Ascending aorta (tissue), 2 donors: Measurements from ENCODE around the gene CHST14. TPM values are rescaled to one million over a fixed set of nuclear protein-coding genes. Genes with fewer than 3 reads are reported as not detected.

Experiments used
- DNase-seq, 2 donors: peaks; one replicate each; pipeline ENCODE4 v3.0.0-alpha.2; 2019; ENCODE audit warnings: low spot score in 2 of 2
- H3K27ac ChIP-seq, 2 donors: fragments of 200-600 bp; sonication (generic); one replicate each; pipeline ENCODE4 v1.5.1; 2016 to 2017; ENCODE audit warnings: mild to moderate bottlenecking in 1 of 2
- H3K27me3 ChIP-seq: fragments of 200-600 bp; sonication (generic); one replicate; pipeline ENCODE4 v1.5.1; 2017
- H3K36me3 ChIP-seq, 2 donors: fragments of 200-600 bp; sonication (generic); one replicate each; pipeline ENCODE4 v1.5.1; 2016
- H3K4me1 ChIP-seq, 2 donors: fragments of 200-600 bp; sonication (generic); one replicate each; pipeline ENCODE4 v1.5.1; 2016 to 2017; ENCODE audit warnings: mild to moderate bottlenecking in 1 of 2
- H3K4me3 ChIP-seq, 2 donors: fragments of 200-600 bp; sonication (generic); one replicate each; pipeline ENCODE4 v1.5.1; 2016 to 2017; ENCODE audit warnings: mild to moderate bottlenecking in 1 of 2
- H3K9me3 ChIP-seq, 2 donors: fragments of 200-600 bp; sonication (generic); one replicate each; pipeline ENCODE4 v1.5.1; 2016
- CTCF ChIP-seq, 3 experiments: fragments of 200-600 bp in 2 of 3; fragments of 450-650 bp in 1 of 3; sonication (generic) in 2 of 3; IDR thresholded peaks; one replicate each; pipeline ENCODE4 v1.5.1; 2016 to 2019; ENCODE audit warnings: antibody characterized with exemption in 3 of 3, mild to moderate bottlenecking in 1 of 3, moderate library complexity in 1 of 3
- intact Hi-C: fragments of 100-400 bp; cut with DNase I; formaldehyde crosslinking; loops from one replicate; pipeline ENCODE4 v1.15.1; 2023
- total RNA-seq: library from RNA; depleted of rRNA; stranded (reverse); fragments of >200 nt; gene quantifications from one replicate; pipeline ENCODE4 v1.1.0, GENCODE V29; 2016

The CHST14 gene
- total RNA-seq, 1 donor from 2014 or later: 22.0 TPM

GRCh38 chr15:40493089-40493840 is 22.5 kb downstream of the CHST14 start:
- H3K27me3 ChIP-seq: no peaks in the 10 kb centered on the region
- DNase-seq: no peak
- H3K4me1 ChIP-seq: no peaks in the 10 kb centered on the region
- no peak overlapping the region for H3K27ac ChIP-seq
- intact Hi-C loops: no loop called here
- TF ChIP-seq CTCF (IDR thresholded peaks at IDR 0.05): no peak
- no peak overlapping the region for H3K4me3 ChIP-seq
- H3K36me3 ChIP-seq: no peaks in the 10 kb centered on the region
- H3K9me3 ChIP-seq: no peaks in the 10 kb centered on the region

- H3K9me3 ChIP-seq: no peaks in the 10 kb centered on the region
- intact Hi-C loops: no loop called here
- no peak overlapping the region for H3K27ac ChIP-seq
- no peak overlapping the region for H3K4me3 ChIP-seq
- TF ChIP-seq CTCF (IDR thresholded peaks at IDR 0.05): no peak
- H3K27me3 ChIP-seq: no peaks in the 10 kb centered on the region
- no peaks in the 10 kb centered on the region for H3K4me1 ChIP-seq
- no peak for DNase-seq
- no peaks in the 10 kb centered on the region for H3K36me3 ChIP-seq
These were observed 24.7 kb downstream of the CHST14 start for GRCh38 chr15:40495516-40495915.

GRCh38 chr15:40498418-40498817 is 27.6 kb downstream of the CHST14 start:
- Histone ChIP-seq H3K4me1 (no peaks in the 10 kb centered on the region), H3K9me3 (no peaks in the 10 kb centered on the region), H3K27me3 (no peaks in the 10 kb centered on the region), H3K36me3 (no peaks in the 10 kb centered on the region), H3K4me3 (no peak overlapping the region), H3K27ac (no peak overlapping the region)
- intact Hi-C loops: no loop called here
- no peak for DNase-seq
- no peak for TF ChIP-seq CTCF (IDR thresholded peaks at IDR 0.05)

GRCh38 chr15:40498891-40499290 is 28.1 kb downstream of the CHST14 start:
- H3K4me3 ChIP-seq: no peak overlapping the region
- intact Hi-C loops: no loop called here
- H3K36me3 ChIP-seq: no peaks in the 10 kb centered on the region
- no peak overlapping the region for H3K27ac ChIP-seq
- no peak for TF ChIP-seq CTCF (IDR thresholded peaks at IDR 0.05)
- no peak for DNase-seq
- no peaks in the 10 kb centered on the region for H3K4me1 ChIP-seq
- no peaks in the 10 kb centered on the region for H3K27me3 ChIP-seq
- no peaks in the 10 kb centered on the region for H3K9me3 ChIP-seq

GRCh38 chr15:40499931-40500330 is 29.1 kb downstream of the CHST14 start:
- H3K36me3 ChIP-seq: no peaks in the 10 kb centered on the region

More at GRCh38 chr15:40499931-40500330, 29.1 kb downstream of the CHST14 start:
- Histone ChIP-seq H3K4me1 (no peaks in the 10 kb centered on the region), H3K4me3 (no peak overlapping the region), H3K27ac (no peak overlapping the region), H3K9me3 (no peaks in the 10 kb centered on the region), H3K27me3 (no peaks in the 10 kb centered on the region)
- intact Hi-C loops: no loop called here
- DNase-seq: no peak
- TF ChIP-seq CTCF (IDR thresholded peaks at IDR 0.05): no peak
